Endothelial cell of umbilical vein (primary cell): ENCODE data around the gene PGBD5. TPM values are rescaled to one million over a fixed set of nuclear protein-coding genes. Genes with fewer than 3 reads are reported as not detected.
A peak's percentile ranks its signal among the peaks of the same experiment; 100 is the strongest.

Source experiments
- BruUV-seq: library from RNA; stranded (reverse); fragments of 400-500 nt; replicated peaks from 2 replicates; lab custom pipeline; 2021; lab: Mats Ljungman, UMichigan
- CTCF ChIA-PET: fragments of 300-600, 350-600 bp; sonication (Branson Sonifier 250); formaldehyde crosslinking; loops from one replicate; lab custom pipeline; 2021; ENCODE audit warnings: antibody characterized with exemption, inconsistent platforms; lab: Charles Lee
- POLR2A ChIA-PET: fragments of 300-600, 350-600 bp; sonication (Branson Sonifier 250); formaldehyde crosslinking; loops from one replicate; lab custom pipeline; 2021; ENCODE audit warnings: antibody characterized with exemption, inconsistent platforms; lab: Charles Lee
- DNase-seq: peaks from one replicate; pipeline ENCODE4 v3.0.0-alpha.2; 2011; ENCODE audit warnings: low read depth, low spot score
- FAIRE-seq: peaks from 2 replicates; lab custom pipeline; 2011; peaks lifted over from hg19 to GRCh38; lab: Jason Lieb, UNC
- H2AFZ ChIP-seq: 2 replicates; pipeline ENCODE4 v1.6.0; 2012; ENCODE audit warnings: low read depth, low read length, control low read depth, inconsistent platforms
- H3K27ac ChIP-seq: 2 replicates; pipeline ENCODE4 v1.5.1; 2011; ENCODE audit warnings: low read depth, mild to moderate bottlenecking, control low read depth, low read length, moderate library complexity; ENCODE audit not compliant: insufficient read depth
- H3K27me3 ChIP-seq, 2 experiments: 2 replicates each; pipeline versions ENCODE4 v1.6.0 to v1.6.1; 2011; ENCODE audit warnings: low read length in 2 of 2, mixed read lengths in 1 of 2; ENCODE audit not compliant: control insufficient read depth in 2 of 2, insufficient read depth in 2 of 2
- H3K36me3 ChIP-seq, 2 experiments: 2 replicates in 1 of 2; 3 replicates in 1 of 2; pipeline ENCODE4 v1.5.1; 2011; ENCODE audit warnings: low read length in 2 of 2, mild to moderate bottlenecking in 1 of 2, moderate library complexity in 1 of 2; ENCODE audit not compliant: control insufficient read depth in 2 of 2, insufficient read depth in 2 of 2; ENCODE audit errors: extremely low read depth in 1 of 2
- H3K4me1 ChIP-seq: 3 replicates; pipeline ENCODE4 v1.5.1; 2011; ENCODE audit warnings: mild to moderate bottlenecking, low read length; ENCODE audit not compliant: control insufficient read depth, insufficient read depth; ENCODE audit errors: extremely low read depth
- H3K4me2 ChIP-seq: 2 replicates; pipeline ENCODE4 v1.6.1; 2011; ENCODE audit warnings: low read length, control low read depth, mixed read lengths; ENCODE audit not compliant: insufficient read depth
- H3K4me3 ChIP-seq, 3 experiments: fragments of 200-600 bp in 1 of 3; sonication (generic), shearing (Covaris generic) in 1 of 3; replicated peaks in 1 of 3; 2 replicates each; pipeline ENCODE4 v1.5.1; 2011 to 2016; ENCODE audit warnings: control low read depth in 3 of 3, low read length in 3 of 3, mild to moderate bottlenecking in 2 of 3, inconsistent platforms in 1 of 3, low read depth in 1 of 3, moderate library complexity in 1 of 3; ENCODE audit not compliant: insufficient read depth in 1 of 3
- H3K79me2 ChIP-seq: 2 replicates; pipeline ENCODE4 v1.6.0; 2012; ENCODE audit warnings: low read length, inconsistent platforms; ENCODE audit not compliant: control insufficient read depth, insufficient read depth
- H3K9ac ChIP-seq: replicated peaks from 2 replicates; pipeline ENCODE3; 2011; ENCODE audit warnings: low read length, control low read depth; ENCODE audit not compliant: insufficient read depth; ENCODE audit errors: extremely low read depth
- H3K9me1 ChIP-seq: replicated peaks from 3 replicates; pipeline ENCODE4 v1.6.0; 2011; ENCODE audit warnings: mild to moderate bottlenecking, low read length; ENCODE audit not compliant: control insufficient read depth, insufficient read depth; ENCODE audit errors: extremely low read depth
- H3K9me3 ChIP-seq: replicated peaks from 2 replicates; pipeline ENCODE4 v1.5.1; 2012; ENCODE audit warnings: low read length, inconsistent platforms; ENCODE audit not compliant: control insufficient read depth, insufficient read depth
- H4K20me1 ChIP-seq: replicated peaks from 2 replicates; pipeline ENCODE3; 2011; ENCODE audit warnings: mild to moderate bottlenecking, low read length; ENCODE audit not compliant: control insufficient read depth, insufficient read depth; ENCODE audit errors: extremely low read depth
- EZH2 ChIP-seq: IDR thresholded peaks from 2 replicates; pipeline ENCODE4 v1.6.1; 2012; ENCODE audit warnings: borderline replicate concordance, low read depth, mild to moderate bottlenecking, moderate library complexity, low read length, inconsistent platforms; ENCODE audit not compliant: severe bottlenecking
- GATA2 ChIP-seq: IDR thresholded peaks from 2 replicates; pipeline ENCODE4 v1.7.0; 2011; ENCODE audit warnings: low read depth, mild to moderate bottlenecking, moderate library complexity, mixed read lengths, low read length; ENCODE audit not compliant: insufficient read length, insufficient read depth
- MYC ChIP-seq: IDR thresholded peaks from one replicate; pipeline ENCODE4 v1.6.1; 2011; ENCODE audit warnings: mild to moderate bottlenecking, low read depth, low read length
- POLR2A ChIP-seq: IDR thresholded peaks from 2 replicates; pipeline ENCODE4 v1.6.1; 2012; ENCODE audit warnings: low read depth, mild to moderate bottlenecking, control low read depth, low read length
- POLR2AphosphoS5 ChIP-seq: IDR thresholded peaks from 2 replicates; pipeline ENCODE4 v1.6.1; 2012; ENCODE audit warnings: low read depth, mild to moderate bottlenecking, control low read depth, low read length, moderate library complexity; ENCODE audit not compliant: insufficient read depth
- dilution Hi-C: fragments of 300-500 bp; cut with MboI; formaldehyde crosslinking; loops from one replicate; pipeline ENCODE4 v1.15.0; 2019; ENCODE audit warnings: low sequenced_read_pairs; ENCODE audit not compliant: extremely low pct_ligation_motif_present
- intact Hi-C: fragments of 100-400 bp; cut with micrococcal nuclease; formaldehyde crosslinking; loops from one replicate; pipeline ENCODE4 v1.10.0; 2022
- polyA plus RNA-seq, 4 experiments: library from polyadenylated mRNA; depleted of rRNA in 3 of 4; stranded (reverse) in 3 of 4; unstranded in 1 of 4; fragments of >200 nt; gene quantifications; 2 replicates each; pipeline versions ENCODE4 v1.2.1 to v1.2.3, GENCODE V29; 2011 to 2012; ENCODE audit warnings: missing spikeins in 1 of 4
- total RNA-seq: library from RNA; stranded (reverse); gene quantifications from 2 replicates; pipeline ENCODE4 v1.2.3, GENCODE V29; 2021
- TF ChIP-seq, protein P1 (sequence below), 2 donors: IDR thresholded peaks; 1 replicate in 1 of 2; 2 replicates in 1 of 2; pipeline ENCODE4 v1.5.1; 2011; ENCODE audit warnings: low read length in 2 of 2, mild to moderate bottlenecking in 2 of 2, moderate library complexity in 2 of 2, control low read depth in 1 of 2, inconsistent platforms in 1 of 2, low read depth in 1 of 2; ENCODE audit not compliant: insufficient read depth in 1 of 2; ENCODE audit errors: extremely low read depth in 1 of 2

The PGBD5 gene
- total and polyA plus RNA-seq, 2 donors (not counting 3 experiments of a cell fraction or from before 2014, with no cell fraction given), result 0.03 TPM; not detected in 1

DNA sequence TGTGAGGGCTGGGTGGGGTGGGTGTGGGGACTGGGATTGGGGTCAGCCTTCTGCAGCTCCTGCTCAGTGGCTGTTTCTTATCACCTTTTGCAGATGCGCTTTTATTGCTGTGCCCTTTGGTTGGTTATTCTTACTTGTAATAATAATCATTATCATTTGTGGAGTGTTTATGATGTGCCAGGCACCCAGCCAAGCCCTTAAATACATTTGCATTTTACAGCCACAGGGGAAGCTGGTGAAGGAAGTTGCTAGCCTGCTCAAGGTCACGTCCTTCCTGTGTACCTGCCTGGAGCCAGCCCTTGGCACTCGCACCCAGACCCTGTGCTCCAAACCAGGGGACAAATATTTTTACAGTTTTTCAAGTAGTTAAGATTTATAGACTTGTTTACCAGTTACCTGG lies 144.0 kb downstream of the PGBD5 start:
- Histone ChIP-seq H3K4me3 (no peak overlapping the region), H4K20me1 (no peaks in the 10 kb centered on the region), H3K79me2 (no peaks in the 10 kb centered on the region), H3K9me1 (no peaks in the 10 kb centered on the region), H3K27me3 (no peaks in the 10 kb centered on the region), H2AFZ (no peak overlapping the region), H3K4me1 (peaks cover 5% of the 10 kb centered on the region), H3K9me3 (no peaks in the 10 kb centered on the region), H3K36me3 (peaks cover 0 to 5% of the 10 kb centered on the region in 2 experiments), H3K27ac (no peak overlapping the region), H3K9ac (no peak overlapping the region), H3K4me2 (peak overlapping the region; percentile 12)
- BruUV-seq, result no TSS peak
- dilution Hi-C loops, result no loop called here
- intact Hi-C loops, result no loop called here
- POLR2A ChIA-PET, result no interaction called here
- CTCF ChIA-PET, result interaction anchor here (0.7 to 1.7 kb wide), 3 partner anchors 12 to 567 kb away, joined by 3 to 5 read pairs (median 4); no protein-coding TSS in a partner anchor
- peak; percentile 47 for FAIRE-seq
- no peak for TF ChIP-seq MYC
- no peak for TF ChIP-seq EZH2
- TF ChIP-seq, protein P1, sequence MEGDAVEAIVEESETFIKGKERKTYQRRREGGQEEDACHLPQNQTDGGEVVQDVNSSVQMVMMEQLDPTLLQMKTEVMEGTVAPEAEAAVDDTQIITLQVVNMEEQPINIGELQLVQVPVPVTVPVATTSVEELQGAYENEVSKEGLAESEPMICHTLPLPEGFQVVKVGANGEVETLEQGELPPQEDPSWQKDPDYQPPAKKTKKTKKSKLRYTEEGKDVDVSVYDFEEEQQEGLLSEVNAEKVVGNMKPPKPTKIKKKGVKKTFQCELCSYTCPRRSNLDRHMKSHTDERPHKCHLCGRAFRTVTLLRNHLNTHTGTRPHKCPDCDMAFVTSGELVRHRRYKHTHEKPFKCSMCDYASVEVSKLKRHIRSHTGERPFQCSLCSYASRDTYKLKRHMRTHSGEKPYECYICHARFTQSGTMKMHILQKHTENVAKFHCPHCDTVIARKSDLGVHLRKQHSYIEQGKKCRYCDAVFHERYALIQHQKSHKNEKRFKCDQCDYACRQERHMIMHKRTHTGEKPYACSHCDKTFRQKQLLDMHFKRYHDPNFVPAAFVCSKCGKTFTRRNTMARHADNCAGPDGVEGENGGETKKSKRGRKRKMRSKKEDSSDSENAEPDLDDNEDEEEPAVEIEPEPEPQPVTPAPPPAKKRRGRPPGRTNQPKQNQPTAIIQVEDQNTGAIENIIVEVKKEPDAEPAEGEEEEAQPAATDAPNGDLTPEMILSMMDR (IDR thresholded peaks at IDR 0.05; ENCODE audit: extremely low read depth in 1 of 2, insufficient read depth in 1 of 2, low read depth in 1 of 2, low read length in 2 of 2), result no peak
- TF ChIP-seq POLR2AphosphoS5, result peak; percentile 48
- peak; percentile 75 for DNase-seq

DNA sequence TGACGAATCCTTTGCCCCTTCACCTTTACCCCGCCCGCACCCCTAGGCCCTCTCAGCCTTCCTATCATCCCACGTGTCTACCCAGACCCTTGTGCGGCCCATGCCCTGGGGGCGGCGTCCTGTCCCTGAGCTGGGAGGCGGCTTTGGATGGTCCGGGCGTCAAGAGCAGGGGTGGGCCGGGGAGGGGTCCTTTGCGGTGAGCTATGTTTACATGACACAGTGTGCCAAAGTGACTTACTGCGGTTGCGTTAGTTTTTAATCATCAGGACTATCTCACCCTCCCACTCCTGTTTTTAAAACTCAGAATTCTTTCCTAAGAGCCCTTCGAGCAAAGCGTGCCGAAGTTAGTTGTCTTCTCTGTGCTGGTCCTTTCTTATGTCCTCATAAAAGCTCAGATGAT lies 144.6 kb downstream of the PGBD5 start:
- Histone ChIP-seq H3K9me1 (no peaks in the 10 kb centered on the region), H3K79me2 (no peaks in the 10 kb centered on the region), H2AFZ (no peak overlapping the region), H3K4me2 (no peak overlapping the region), H4K20me1 (no peaks in the 10 kb centered on the region), H3K9me3 (no peaks in the 10 kb centered on the region), H3K27ac (no peak overlapping the region), H3K27me3 (no peaks in the 10 kb centered on the region), H3K9ac (no peak overlapping the region), H3K36me3 (peaks cover 0 to 5% of the 10 kb centered on the region in 2 experiments), H3K4me3 (no peak overlapping the region), H3K4me1 (peaks cover 5% of the 10 kb centered on the region)
- dilution Hi-C loops, result no loop called here
- no peak for TF ChIP-seq MYC
- TF ChIP-seq, protein P1 (IDR thresholded peaks at IDR 0.05; ENCODE audit: extremely low read depth in 1 of 2, insufficient read depth in 1 of 2, low read depth in 1 of 2, low read length in 2 of 2), result no peak
- TF ChIP-seq POLR2AphosphoS5, result no peak
- TF ChIP-seq EZH2, result no peak
- TF ChIP-seq GATA2, result no peak
- no peak for TF ChIP-seq POLR2A
- BruUV-seq, result no TSS peak
- FAIRE-seq (no peak), DNase-seq (no peak)
- POLR2A ChIA-PET, result no interaction called here
- intact Hi-C loops, result loop anchor here (1.0 kb wide), 1 partner anchor 722 kb away; no protein-coding TSS in a partner anchor
- CTCF ChIA-PET, result interaction anchor here (0.7 to 1.7 kb wide), 3 partner anchors 11 to 566 kb away, joined by 3 to 5 read pairs (median 4); no protein-coding TSS in a partner anchor
